Measurements from ENCODE around the gene ADISSP. TPM values are rescaled to one million over a fixed set of nuclear protein-coding genes. Genes with fewer than 3 reads are reported as not detected.

ADISSP gene
- total and polyA plus RNA-seq, 2 of the 8 experiments (the other 6 are each of a cell fraction or from before 2014, with no cell fraction given) = 111 to 141 TPM

DNA sequence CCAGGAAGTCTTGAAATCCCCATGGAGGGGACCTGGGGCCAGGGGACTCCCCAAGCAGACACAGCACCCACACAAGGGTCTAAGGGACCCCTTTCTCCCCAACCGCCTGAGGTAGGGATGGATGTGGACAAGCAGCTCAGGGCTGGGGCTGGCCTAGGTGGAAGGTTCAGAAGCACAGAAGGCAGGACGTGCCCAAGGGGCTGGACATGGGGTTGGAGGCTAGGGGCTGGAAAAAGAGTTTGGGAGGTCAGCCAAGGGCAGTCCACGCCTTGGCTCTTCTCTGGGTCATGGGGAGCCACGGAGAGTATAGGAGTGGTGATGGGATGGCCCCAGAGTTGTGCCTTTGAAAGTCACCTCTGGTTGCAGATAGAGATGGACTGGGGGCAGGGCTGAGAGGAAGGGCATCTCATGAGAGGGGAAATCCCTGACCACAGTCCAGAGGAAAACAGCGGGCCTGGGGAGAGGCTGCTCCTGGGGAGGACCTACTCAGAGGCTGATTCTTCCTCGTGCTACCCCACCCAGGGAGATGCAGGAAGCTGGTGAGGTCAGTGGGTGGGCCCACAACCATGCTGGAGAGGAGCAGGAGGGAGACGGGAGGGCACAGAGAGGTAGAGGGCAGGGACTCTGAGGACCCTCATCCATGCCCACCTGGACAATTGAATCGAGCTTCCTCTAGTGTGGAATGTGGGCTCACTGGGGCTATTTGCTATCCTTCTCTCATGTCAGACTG, 37.6 kb downstream of the ADISSP start:
- FAIRE-seq = no peak
- Histone ChIP-seq H3K14ac (ENCODE audit: insufficient read length) (no peak overlapping the region), H3K79me1 (ENCODE audit: low read depth, low read length) (no peaks in the 10 kb centered on the region), H3K4me1 (replicated peaks in 1 of 4; ENCODE audit: control insufficient read depth in 3 of 4, insufficient read depth in 4 of 4, low read length in 3 of 4) (peaks cover 0 to 19% (median 15%) of the 10 kb centered on the region in 4 experiments; a peak in 5 of 7 replicates), H3K9ac (replicated peaks in 1 of 4; ENCODE audit: extremely low read depth in 1 of 4, low read depth in 3 of 4, low read length in 3 of 4) (no peak overlapping the region), H2AFZ (ENCODE audit: low read length) (no peak overlapping the region), H4K5ac (ENCODE audit: insufficient read length, low read depth, low read length) (no peak overlapping the region), H3K4me2 (ENCODE audit: insufficient read depth in 1 of 2, low read depth in 2 of 2, low read length in 2 of 2) (no peak overlapping the region), H3K4ac (replicated peaks; ENCODE audit: insufficient read length, low read depth, low read length) (no peak overlapping the region), H2BK5ac (ENCODE audit: low read depth, low read length) (no peak overlapping the region), H3K23me2 (ENCODE audit: low read depth, low read length) (0 out of 2 replicates have a peak, but pooled peaks cover 3% of the 10 kb centered on the region), H3K56ac (replicated peaks; ENCODE audit: insufficient read length, low read depth, low read length) (no peak overlapping the region), H3K18ac (ENCODE audit: extremely low read depth, low read length) (no peak overlapping the region), H3K79me2 (ENCODE audit: control insufficient read depth in 1 of 2, insufficient read depth in 2 of 2, low read length in 2 of 2) (no peaks in the 10 kb centered on the region), H3K23ac (ENCODE audit: insufficient read length) (no peak overlapping the region), H3K27ac (ENCODE audit: low read depth, low read length) (no peak overlapping the region), H2BK20ac (ENCODE audit: low read length) (no peak overlapping the region), H4K20me1 (replicated peaks in 1 of 2; ENCODE audit: control insufficient read depth in 1 of 2, insufficient read depth in 2 of 2, low read length in 2 of 2) (peaks cover 0 to 2% of the 10 kb centered on the region in 2 experiments), H3K4me3 (ENCODE audit: extremely low read depth in 1 of 4, insufficient read depth in 2 of 4, low read depth in 3 of 4, low read length in 4 of 4) (no peak overlapping the region), H4K91ac (replicated peaks; ENCODE audit: insufficient read length, low read length) (no peak overlapping the region), H2AK5ac (ENCODE audit: low read depth, low read length) (no peak overlapping the region), H3K9me3 (ENCODE audit: insufficient read depth in 2 of 2, low read depth in 1 of 2, low read length in 1 of 2) (no peaks in the 10 kb centered on the region), H2BK120ac (replicated peaks; ENCODE audit: low read depth, low read length) (no peak overlapping the region), H2BK15ac (ENCODE audit: low read length) (no peak overlapping the region; the same call in 1 of the 2 replicates), H2BK12ac (ENCODE audit: low read depth, low read length) (no peak overlapping the region), H4K8ac (ENCODE audit: extremely low read depth, insufficient read depth, low read length) (no peak overlapping the region), H3K27me3 (replicated peaks in 1 of 4; ENCODE audit: control insufficient read depth in 3 of 4, extremely low read depth in 1 of 4, insufficient read depth in 3 of 4, low read length in 3 of 4) (peaks cover 1 to 26% (median 22%) of the 10 kb centered on the region in 4 experiments; a peak in 6 of 7 replicates), H3K36me3 (ENCODE audit: control insufficient read depth in 2 of 4, insufficient read depth in 4 of 4, low read length in 3 of 4) (no peaks in the 10 kb centered on the region)
- POLR2A ChIA-PET (ENCODE audit: partially characterized antibody) = interaction anchor here (1.0 to 3.0 kb wide), 4 partner anchors 10 to 20 kb away, joined by 5 to 13 read pairs (median 6); no protein-coding TSS in a partner anchor
- no peak for DNase-seq (ENCODE audit: low read depth in 1 of 2, low spot score in 2 of 2)
- WGBS, 2 experiments (ENCODE audit: extremely low coverage in 1 of 2, insufficient coverage in 1 of 2, insufficient read length in 1 of 2, insufficient replicate concordance in 2 of 2, low coverage in 1 of 2, low lambda C conversion rate in 2 of 2, missing lambda C conversion rate in 1 of 2) = 92% methylated on average over 8 of the region's 8 CpGs; no CpG with 5 or more reads in 1 of the 2 experiments
- CTCF ChIA-PET (ENCODE audit: partially characterized antibody) = interaction anchor here (0.6 to 17.6 kb wide), 11 partner anchors 12 to 399 kb away, joined by 3 to 221 read pairs (median 4); no protein-coding TSS in a partner anchor
- TF ChIP-seq, protein P1, sequence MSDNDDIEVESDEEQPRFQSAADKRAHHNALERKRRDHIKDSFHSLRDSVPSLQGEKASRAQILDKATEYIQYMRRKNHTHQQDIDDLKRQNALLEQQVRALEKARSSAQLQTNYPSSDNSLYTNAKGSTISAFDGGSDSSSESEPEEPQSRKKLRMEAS (IDR thresholded peaks at IDR 0.05) = no peak
- TF ChIP-seq CBX8 (IDR thresholded peaks at IDR 0.05; ENCODE audit: borderline replicate concordance, low read depth, low read length) (no peak), EZH2 (IDR thresholded peaks at IDR 0.05; ENCODE audit: low read depth, low read length, severe bottlenecking) (no peak), RAD21 (IDR thresholded peaks at IDR 0.05 in 1 of 2, conservative IDR thresholded peaks at IDR 0.05 in 1 of 2; ENCODE audit: low read depth in 2 of 2, low read length in 2 of 2) (no peak), SP1 (IDR thresholded peaks at IDR 0.05; ENCODE audit: low read depth, low read length) (no peak), BRCA1 (IDR thresholded peaks at IDR 0.05; ENCODE audit: low read depth, low read length) (no peak), PHF8 (conservative IDR thresholded peaks at IDR 0.05; ENCODE audit: low read depth, low read length) (no peak), YY1 (IDR thresholded peaks at IDR 0.05; ENCODE audit: low read depth, low read length) (no peak), TAF1 (IDR thresholded peaks at IDR 0.05; ENCODE audit: low read depth, low read length) (no peak), KDM1A (IDR thresholded peaks at IDR 0.05; ENCODE audit: borderline replicate concordance, low read length) (no peak), TAF7 (optimal IDR thresholded peaks at IDR 0.05; ENCODE audit: borderline replicate concordance, low read depth, low read length) (no peak)
